Fibroblast of skin of left biceps (primary cell): ENCODE results near the gene RIPOR3.
"Not testable (repeated sequence)": the region's sequence is repeated elsewhere in the genome, so short reads cannot be mapped to it uniquely, and the experiment has no call there.

Source experiments
- DNase-seq, 2 experiments: peaks; one replicate each; pipeline ENCODE4 v3.0.0-alpha.2; 2013; ENCODE audit warnings: low read depth in 2 of 2

The RIPOR3 gene

DNA sequence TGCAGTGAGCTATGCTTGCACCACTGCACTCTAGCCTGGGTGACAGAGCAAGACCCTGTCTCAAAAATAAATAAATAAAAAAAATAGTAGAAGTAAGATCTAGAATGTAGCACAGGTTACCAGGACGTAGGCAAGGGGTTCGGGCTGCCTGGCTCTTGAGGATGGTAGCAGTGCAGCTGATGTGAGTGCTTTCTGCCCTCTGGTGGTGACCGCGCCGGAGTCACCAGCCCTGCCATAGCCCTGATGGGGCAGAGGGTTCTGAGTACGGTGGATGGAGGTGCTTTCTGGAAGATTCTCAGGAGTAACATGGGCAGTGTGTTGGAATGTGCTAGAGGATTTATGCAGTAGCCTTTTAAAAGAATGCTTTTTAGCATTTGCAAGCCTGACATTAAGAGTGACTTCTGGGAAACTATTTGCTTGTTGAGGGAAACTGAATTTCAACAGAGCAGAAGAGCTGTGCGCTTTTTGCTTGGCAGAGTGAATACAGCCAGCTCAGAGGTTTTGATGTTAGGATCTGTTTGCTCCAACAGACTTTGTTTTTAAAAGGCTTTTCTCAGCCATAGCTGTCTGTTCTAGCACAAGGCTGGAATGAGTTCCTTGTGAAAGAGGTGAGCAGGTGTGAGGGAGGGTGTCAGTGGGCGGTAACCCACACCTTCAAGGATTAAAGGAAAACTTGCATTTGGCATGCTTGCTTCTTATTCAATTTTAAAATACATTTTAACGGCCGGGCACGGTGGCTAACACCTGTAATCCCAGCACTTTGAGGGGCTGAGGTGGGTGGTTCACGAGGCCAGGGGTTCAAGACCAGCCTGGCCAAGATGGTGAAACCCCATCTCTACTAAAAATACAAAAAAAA lies 115.2 kb downstream of the RIPOR3 start:
- DNase-seq: no peak

DNA sequence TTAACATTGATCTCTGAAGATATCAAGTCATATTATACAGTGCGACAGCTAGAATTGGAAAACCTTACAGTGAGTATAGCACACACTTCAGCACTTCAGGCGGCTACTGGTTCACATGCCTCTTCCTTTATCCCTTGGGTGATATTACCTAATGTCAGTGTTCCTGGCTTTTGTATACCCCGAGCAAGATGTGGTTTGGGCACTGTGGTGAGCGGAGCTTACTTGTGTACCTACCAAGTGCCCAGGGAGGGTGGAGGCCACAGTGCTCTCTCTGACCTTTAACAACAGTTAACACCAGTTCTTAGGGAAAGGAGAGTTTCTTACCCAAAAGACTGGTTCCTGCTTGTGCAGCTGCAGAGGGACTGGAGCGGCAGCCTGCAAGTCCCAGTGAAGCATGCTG lies 116.8 kb downstream of the RIPOR3 start:
- DNase-seq: no peak

DNA sequence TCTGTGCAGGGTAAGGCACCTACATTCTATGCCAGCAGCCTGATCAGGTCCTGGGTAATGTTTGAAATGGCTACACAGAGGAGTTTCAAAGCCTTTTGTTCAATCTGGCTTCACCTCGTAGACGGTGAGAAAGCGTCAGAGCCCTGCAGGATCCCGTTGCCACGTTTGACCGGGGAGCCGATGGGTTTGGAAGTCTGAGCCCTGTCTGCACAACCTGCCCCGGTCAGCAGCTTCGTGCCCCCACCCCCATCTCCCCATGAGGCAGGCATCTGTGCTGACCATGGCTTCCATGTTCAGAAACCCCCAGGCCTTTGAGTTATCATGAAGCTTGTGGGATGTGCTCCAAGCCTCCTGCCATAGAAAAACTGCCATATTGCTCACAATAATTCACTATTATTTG lies 117.2 kb downstream of the RIPOR3 start:
- no peak for DNase-seq

DNA sequence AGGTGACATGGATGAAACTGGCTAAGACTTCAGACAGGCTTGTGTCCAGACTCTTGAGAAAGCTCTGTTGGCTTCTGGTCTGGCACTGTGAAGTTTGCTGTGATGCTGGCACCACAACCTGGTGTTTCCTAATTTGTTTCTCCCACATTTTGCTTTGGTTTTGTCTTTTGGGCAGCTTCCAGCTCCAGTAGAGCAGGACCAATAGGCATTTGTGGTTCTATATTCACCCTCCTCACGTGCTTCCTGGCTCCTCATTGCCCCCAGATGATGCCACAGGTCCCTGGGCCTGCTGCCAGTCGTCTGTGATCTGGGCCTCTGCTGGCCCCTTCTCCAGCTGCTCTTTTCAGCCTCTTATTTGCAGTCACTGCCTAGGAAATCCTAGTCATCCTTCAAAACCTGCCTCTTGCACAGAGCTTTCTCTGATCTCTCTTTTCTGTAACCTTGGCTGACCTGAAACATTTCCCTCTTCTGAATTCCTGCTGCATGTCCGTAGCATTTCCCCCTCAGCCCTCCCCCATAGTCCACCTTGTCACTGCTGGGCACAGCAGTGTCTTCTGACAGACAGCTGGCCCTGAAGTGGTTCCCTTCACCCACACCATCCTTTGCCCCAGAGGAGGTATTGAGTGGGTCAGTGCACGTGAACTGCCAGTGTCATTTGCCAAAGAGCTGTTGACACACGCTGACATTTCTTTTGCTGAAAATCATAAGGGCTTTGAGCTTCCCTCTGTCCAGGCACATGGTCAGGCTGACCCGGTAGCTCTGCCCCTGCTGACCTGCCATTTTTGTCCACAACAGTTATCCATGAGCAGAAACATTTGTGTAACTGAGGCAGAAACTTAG lies 118.2 kb downstream of the RIPOR3 start:
- no peak for DNase-seq

DNA sequence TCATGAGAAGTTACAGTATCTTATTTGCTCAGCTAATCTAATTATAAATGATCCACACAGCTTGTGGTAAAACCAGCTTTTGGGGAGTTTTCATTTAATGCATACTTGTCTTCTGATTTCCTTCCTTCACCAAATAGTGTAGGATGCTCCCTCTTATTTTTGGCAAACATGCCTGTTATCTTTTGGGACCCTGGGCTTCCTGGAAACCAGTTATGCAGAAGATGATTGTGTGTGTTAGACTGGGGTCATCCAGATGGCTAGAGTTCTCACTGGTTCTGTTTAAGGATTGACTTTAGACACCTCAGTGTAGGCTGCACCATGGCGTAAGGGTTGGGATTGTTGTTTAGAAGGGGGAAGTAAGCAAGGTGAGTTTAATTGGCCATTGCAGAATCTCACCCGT lies 119.9 kb downstream of the RIPOR3 start:
- DNase-seq: no peak

DNA sequence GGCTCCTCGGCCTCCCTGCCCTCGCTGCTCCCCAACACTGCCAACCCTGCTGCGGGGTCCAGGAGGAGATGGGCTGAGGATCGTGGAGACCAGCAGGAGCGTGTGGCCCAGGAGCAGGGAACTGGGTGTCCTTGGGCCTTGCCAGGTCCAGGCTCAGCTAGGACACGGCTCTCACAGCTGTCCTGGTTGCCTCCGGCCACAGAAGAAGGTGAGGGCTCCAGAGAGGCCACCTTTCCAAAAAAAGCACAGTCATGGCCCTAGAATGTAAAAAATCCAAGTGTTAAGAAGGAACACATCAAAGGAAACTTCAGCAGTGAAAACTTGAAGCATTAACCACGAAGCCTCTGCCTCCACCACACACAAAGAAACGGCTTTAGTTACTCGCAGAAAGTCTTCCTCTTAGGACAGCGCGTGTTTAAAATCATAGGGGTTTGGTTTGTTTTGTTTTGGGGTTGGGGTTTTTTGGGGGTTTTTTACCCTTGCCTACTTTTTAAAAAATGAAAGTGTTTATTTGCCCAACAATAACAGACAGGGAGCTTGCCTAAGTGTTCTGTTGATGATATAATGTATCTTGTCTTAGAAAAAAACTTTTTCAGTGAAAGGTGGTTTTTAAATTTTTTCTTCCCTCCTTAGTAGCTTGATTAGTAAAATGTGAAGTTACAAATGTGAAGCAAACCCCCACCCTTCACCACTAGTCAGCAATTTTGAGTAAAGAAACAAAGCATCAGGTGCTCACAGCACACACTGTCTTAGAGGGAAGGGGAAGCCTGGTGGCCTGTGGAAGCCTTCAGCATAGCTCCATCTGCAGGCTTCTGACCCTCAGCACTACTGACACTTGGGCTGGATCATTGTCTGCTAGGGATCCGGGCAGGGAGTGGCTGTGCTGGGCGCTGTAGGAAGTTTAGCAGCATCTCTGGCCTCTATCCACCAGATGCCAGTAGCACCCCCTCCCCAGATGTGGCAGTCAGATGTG lies 121.2 kb downstream of the RIPOR3 start:
- no peak for DNase-seq

DNA sequence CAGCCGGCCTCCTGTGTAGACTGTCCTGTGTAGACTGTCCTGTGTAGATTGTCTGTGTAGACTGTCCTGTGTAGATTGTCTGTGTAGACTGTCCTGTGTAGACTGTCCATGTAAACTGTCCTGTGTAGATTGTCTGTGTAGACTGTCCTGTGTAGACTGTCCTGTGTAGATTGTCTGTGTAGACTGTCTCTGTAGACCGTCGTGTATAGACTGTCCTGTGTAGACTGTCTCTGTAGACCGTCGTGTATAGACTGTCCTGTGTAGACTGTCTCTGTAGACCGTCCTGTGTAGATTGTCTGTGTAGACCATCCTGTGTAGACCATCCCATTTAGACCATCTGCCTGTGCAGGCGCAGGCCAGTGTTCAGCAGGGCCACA lies 121.9 kb downstream of the RIPOR3 start:
- DNase-seq: not testable (repeated sequence)

DNA sequence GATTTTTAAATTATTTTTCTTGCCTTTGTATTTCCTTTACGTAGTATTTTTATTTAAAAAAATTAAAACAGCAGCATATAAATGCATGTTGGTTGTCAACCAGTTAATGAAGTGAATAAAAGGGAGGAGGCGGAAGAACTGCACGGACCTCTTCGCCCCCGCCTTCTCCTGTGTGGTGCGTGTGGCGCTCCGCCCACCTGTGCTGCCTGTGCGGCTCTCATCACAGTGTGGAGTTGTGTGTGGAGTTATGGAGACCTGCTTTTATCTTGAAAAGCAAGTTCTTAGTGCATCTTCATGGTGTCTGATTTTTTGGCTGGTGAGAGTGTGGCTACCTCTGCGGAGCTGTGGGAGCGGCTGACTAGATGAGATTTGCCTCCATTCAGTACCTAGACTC lies 122.8 kb downstream of the RIPOR3 start:
- no peak for DNase-seq

DNA sequence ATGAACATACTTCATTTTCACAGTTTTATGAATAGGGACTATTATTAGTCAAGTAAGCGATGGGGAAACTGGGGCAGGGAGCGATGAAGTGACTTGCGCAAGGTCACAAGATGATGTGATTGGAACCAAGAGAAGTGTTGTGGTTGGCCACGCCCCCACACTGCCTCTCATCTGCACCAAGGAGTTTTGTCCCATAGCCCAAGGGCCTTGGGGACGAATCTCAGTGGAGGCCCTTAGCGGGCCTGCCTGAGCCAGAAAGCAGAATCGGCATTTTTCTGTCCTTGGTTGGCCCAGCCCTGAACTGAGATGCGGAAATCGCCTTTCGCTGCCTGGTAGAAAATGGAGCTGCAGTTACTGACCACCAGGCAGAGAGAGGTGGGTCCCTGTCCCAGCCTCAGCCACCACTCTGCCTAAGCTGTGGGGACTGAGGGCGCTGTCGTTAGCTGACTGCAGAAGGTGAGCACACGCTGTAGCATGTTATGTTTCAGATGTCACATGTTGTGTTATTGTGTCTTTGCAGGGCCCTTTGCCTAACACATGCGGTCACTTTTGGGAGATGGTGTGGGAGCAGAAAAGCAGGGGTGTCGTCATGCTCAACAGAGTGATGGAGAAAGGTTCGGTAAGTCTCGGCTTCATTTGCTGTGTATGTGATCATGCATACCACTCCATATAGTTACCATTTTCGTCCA lies 123.3 kb downstream of the RIPOR3 start:
- no peak for DNase-seq

DNA sequence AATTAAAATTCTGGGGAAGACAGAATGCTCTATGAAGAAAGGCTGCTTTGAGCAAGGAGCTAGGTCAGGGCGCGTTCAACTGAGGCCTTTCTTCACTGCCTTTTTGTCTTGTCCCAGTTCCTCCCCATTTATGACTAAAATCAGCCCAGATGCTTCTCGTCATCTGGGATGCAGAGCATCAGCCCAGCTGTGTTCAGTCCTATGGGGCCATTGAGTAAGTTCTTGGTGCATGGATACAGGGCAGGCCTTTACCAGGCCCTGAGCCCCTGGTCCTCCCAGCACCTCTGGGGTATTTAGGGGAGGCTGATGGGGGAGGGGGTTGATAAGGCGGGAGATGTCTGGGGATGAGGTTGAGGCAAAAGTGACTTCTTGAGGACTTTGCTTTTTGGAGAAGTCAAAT lies 125.5 kb downstream of the RIPOR3 start:
- no peak for DNase-seq

DNA sequence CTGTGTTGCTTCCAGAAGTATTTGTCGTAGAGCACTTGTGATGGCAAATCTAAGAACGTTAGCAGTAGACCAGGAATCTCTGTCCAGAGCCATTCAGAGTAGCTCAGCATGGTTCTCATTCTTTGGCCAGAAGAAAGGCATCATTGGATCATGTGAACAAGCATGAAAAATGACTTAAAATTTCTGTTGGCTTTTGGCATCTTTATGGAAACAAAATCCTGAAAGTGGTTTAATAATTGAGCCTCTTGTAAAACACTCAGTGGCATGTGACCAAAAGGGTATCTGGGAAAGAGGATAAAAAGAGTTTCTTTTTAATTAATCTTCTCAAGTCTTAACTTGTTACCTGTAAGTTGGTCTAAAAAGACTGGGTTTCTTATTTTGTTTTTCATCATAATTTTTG lies 126.0 kb downstream of the RIPOR3 start:
- no peak for DNase-seq

DNA sequence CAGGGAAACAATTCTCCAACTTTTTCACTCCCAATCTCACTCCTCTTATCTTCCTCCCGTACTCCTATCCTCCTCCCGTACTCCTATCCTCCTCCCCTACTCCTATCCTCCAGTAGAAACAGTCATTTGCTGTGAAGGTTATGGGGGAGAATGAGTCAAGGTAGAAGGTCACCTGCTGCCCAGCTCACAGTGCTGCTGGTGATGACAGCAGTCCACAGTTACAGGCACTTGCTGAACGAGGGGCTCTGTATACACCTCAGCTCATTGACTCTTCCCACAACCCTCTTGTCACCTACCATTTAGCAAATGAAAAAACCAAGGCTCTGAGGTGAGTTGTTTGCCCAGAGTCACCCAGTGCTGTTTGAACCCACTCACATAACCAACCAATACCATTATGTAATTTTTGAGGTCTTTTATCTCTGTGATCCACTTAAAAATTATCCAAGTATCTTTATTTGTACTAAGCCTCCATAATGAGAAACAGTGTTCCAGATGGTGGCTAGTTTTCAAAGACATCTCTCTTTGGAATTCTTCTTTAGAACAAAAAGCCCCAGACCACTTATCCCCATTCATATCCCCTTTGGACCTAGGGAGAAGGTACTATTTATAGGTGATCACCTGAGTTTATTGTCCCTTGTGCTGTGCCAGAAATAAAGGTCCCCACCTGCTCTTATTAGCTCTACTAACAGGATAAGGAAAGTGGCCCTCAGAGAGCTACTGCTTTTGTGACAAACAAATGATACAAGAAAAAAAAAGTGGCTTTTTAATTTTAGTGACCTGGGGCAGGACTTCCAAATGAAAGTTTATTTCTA lies 128.0 kb downstream of the RIPOR3 start:
- DNase-seq: no peak

DNA sequence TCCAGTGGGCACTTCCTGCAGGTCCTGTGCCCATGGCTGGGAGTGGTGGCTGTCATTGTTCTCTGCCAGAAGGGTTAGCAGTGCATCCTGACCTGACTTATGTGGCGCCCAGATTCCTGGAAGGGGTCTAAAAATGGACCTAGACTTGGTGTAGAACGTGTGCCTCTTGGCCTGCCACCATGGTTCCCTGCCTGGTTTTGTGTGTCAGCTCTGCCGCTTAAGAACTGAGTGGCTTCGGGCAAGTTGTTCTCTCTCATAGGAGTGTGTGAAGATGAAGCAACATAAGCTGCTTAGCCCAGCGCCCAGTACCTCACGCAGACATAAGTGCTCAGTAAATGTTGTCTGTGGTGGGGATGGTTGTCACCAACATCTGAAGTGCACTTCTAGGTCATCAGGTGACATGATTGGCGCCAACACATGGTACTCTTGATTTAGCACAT lies 129.1 kb downstream of the RIPOR3 start:
- no peak for DNase-seq

DNA sequence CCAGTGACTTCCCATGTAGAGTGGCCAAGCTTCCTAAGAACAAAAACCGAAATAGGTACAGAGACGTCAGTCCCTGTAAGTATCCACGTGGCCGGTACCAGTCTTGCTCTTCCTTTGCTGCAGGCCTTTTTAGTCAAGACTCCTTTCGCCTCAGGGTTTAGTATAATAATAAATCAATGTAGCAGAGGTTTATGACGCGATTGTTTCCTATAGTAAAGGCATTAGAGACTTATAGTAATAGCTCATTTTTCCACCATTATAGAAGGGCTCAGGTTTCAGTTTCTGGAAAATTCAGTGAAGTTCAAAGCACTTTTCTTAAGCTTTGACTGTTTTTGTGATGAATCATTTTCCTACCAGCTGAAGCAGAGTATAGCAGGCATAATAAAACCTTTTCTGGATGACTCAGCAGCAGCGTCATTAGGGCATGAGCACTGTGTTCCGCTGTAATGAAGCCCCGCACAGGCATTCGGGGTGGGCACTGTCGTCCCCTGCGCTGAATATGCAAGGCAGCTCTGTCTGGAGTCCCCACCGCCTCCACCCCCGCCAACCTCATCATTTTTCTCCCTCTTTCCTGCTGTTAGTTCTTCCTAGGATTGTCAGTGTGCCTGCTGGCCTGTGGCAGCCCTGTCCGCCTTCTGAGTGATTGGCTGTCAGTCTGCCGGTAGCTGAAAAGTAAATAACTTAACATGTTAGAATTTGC lies 129.8 kb downstream of the RIPOR3 start:
- DNase-seq: peak; percentile 91 to 92

DNA sequence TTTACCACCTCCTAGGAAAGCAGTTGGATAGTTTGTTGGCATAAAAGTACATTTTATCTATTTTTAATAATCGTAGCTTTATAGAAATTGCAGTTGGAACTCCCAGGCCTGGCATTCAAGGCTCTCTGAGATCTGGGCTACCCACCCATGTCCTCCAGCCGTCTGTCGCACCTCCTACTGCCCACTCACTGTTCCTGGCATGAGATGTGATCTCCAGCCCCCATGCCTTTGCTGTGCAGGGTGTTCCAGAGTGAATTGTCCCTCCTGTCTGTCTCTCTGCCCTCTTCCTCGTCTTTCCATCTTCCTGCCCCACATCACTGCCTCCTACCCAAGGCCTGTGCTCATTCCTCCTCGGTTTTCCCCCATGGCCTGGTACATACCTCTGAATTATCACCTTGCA lies 130.5 kb downstream of the RIPOR3 start:
- no peak for DNase-seq

DNA sequence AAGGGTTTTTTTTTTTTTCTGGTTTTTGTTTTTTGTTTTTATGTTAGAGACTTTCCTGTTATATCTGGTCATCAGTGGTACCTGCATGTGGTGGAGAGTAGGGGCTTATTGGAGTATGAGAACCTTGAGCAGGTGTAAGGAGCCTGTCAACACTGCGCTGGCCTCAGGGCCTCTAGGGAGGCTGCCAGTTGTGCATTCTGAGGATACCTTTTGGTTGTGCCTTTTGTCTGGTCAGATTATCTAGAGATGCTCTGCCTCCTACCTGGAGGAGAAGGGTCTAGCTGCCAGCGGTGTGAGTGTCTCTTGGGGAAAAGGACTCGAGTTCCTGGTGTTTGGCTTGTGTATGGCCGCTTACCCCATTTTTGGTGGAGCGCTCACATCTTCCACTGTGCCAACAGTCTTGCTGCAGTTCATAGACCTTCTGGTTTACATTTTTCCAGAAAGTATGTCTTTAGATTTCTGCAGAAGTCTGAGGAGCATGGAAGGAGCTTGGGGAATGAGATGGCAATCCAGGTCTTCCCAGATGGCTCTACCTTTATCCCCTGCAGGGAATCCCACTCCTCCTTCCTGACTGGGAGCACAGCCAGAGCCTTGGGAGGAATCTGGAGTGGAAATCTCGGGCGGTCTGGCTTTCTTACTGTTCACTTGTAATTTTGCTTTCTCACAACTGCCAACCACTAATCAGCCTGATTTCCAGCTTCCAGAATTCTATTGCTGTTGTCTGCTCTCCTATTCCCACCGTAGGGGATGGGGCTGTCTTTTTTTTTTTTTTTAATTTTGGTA lies 131.3 kb downstream of the RIPOR3 start:
- DNase-seq: no peak

DNA sequence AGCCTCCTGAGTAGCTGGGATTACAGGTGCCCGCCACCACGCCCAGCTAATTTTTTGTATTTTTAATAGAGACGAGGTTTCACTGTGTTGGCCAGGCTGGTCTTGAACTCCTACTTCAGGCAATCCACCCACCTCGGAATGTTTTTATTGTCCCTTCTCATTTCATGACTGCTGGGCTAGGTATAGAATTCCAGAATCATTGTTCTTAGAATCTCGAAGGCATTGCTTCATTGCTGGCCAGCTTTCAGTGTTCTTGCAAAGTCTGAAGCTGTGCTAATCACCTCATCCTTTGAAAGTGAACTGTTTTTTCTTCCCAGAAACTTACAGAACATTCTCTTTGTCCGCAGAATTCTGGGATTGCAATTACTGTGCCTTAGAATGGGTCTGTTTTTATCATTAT lies 132.2 kb downstream of the RIPOR3 start:
- no peak for DNase-seq

DNA sequence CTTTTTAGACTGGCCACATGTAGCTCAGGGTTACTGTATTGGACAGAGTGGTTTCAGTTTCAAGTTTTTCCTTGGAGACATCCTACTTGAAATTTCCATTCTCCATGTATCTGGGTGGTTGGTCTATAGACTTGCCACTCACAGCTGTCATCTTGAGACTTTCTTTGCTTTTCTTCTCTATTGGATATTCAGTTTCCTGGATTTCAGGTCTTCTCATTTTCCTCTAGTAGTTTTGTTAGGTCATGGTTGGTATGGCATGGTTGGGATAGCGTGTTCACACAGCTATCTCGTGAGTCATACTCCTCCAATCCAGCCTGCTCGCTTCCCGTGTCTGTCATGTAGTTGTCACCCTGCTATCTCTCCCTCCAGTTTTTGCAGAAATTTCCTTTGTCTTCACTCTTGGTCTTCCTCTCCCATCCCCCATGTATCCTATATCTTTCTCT lies 132.8 kb downstream of the RIPOR3 start:
- DNase-seq: peak in 1 of 2 experiments; percentile 12
